GM19455 (cell line): ENCODE measurements around the gene PHRF1.

Experiments used
- ATAC-seq: cut with Tn5 transposase; IDR thresholded peaks from one replicate; pipeline ENCODE4 v1.9.1; 2021; ENCODE audit not compliant: unreplicated experiment

The PHRF1 gene

GRCh38 chr11:593347-593746 lies 17.1 kb downstream of the PHRF1 start:
- ATAC-seq: no peak

- ATAC-seq: no peak
Measured at GRCh38 chr11:595400-595799, 19.1 kb downstream of the PHRF1 start.

DNA sequence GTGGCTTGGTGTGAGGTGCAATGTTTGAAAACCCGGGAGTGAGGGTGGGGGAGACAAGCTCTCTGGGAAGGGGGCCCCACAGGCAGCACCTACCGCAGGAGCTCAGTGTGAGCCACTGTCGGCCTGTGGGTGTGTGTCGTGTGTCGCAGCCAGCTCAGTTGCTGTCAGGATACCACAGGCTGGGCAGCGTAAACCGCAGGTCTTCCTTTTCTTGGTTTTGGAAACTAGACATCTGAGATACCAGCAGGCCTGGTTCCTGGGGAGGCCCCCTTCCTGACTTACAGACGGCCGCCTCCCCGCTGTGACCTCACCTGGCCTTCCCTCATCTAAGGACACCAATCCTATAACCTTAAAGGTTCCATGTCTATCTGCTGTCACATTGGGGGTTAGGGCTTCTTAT lies 20.1 kb downstream of the PHRF1 start:
- no peak for ATAC-seq

GRCh38 chr11:597166-597725 lies 21.0 kb downstream of the PHRF1 start:
- ATAC-seq: no peak

GRCh38 chr11:598005-598680 lies 21.9 kb downstream of the PHRF1 start:
- no peak for ATAC-seq

GRCh38 chr11:601573-602245 lies 25.4 kb downstream of the PHRF1 start:
- ATAC-seq: no peak

GRCh38 chr11:603154-603553 lies 26.9 kb downstream of the PHRF1 start:
- ATAC-seq: no peak

DNA sequence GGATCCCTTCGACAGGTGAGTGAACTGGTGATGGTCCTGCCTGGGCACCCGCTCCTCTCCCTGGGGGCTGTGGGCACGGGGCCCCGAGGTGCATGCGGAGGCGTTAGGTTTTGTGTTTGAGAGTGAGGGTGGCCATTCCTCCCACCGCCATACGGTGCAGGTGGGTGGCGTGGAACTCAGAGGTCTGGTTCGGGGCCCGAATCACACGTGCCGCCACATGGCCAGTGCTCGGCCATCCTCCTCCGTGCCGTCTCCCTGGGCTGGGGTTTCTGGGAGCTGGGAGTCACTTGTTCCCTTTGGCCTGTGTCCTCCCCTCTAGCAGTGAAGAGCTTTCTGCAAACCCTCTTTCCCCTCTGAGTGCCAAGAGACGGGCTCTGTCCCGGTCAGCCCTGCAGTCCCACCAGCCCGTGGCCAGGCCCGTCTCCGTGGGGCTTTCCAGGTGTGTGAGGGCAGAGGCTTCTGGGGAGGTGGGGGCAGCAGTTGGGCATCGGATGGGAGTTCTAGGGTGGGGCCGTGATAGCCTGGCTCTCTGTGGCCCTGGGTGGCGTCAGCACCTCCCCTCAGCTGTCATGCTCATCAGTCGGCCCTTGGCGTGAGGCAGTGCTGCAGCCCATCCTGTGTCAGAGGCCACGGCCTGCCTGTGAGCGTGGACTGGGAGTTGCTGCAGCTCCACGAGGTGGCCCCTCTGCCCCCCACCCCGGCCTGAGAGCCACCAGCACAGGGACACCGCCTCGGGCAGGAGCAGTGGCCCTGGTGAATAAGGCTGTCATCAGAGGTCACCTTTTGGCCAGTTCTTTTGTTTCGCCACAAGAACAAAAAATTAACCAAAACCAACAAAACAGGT lies 29.2 kb downstream of the PHRF1 start:
- ATAC-seq: no peak

GRCh38 chr11:606245-606644 lies 30.0 kb downstream of the PHRF1 start:
- ATAC-seq: no peak

DNA sequence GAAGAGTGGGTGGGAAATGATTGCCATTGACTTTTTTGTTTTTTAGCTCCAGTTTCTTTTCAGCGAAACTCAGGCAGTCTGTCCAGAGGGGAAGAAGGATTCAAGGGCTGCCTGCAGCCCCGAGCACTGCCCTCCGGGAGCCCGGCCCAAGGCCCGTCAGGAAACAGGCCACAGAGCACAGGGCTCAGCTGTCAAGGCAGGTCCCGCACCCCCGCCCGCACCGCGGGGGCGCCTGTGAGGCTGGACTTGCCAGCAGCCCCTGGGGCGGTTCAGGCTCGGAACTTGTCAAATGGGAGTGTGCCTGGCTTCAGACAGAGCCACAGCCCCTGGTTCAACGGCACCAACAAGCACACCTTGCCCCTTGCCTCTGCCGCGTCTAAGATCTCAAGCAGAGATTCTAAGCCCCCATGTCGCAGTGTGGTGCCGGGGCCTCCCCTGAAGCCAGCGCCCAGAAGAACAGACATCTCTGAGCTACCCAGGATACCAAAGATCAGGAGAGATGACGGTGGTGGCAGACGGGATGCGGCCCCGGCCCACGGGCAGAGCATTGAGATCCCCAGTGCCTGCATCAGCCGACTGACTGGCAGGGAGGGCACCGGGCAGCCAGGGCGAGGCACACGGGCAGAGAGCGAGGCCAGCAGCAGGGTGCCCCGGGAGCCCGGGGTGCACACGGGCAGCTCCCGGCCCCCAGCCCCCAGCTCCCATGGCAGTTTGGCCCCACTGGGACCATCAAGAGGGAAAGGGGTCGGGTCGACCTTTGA lies 30.9 kb downstream of the PHRF1 start:
- ATAC-seq: no peak

- ATAC-seq: no peak
Measured at GRCh38 chr11:607971-608659, 31.8 kb downstream of the PHRF1 start.

- no peak for ATAC-seq
Measured at GRCh38 chr11:608791-609251, 32.6 kb downstream of the PHRF1 start.

- no peak for ATAC-seq
Measured at GRCh38 chr11:609341-609811, 33.1 kb downstream of the PHRF1 start.

DNA sequence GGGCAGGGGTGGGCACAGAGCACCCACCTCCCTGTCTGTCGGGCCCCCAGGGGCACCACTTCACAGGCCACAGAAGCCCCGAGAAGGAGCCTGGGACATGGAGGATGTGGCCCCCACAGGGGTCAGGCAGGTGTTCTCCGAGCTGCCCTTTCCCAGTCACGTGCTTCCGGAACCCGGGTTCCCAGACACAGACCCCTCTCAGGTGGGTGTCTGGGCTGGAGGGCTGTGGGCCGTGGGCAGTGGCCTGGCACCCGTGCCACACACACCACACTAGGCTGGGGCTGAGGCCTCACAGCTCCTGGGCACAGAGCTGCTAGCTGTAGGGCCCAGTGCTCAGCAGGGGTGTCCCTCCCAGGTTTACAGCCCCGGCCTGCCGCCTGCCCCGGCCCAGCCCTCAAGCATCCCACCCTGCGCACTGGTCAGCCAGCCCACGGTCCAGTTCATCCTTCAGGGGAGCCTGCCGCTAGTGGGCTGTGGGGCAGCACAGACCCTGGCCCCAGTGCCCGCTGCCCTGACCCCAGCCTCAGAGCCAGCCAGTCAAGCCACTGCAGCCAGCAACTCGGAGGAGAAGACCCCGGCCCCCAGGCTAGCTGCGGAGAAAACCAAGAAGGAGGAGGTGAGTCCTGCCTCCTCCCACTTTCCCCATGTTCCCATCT lies 34.0 kb downstream of the PHRF1 start:
- no peak for ATAC-seq

DNA sequence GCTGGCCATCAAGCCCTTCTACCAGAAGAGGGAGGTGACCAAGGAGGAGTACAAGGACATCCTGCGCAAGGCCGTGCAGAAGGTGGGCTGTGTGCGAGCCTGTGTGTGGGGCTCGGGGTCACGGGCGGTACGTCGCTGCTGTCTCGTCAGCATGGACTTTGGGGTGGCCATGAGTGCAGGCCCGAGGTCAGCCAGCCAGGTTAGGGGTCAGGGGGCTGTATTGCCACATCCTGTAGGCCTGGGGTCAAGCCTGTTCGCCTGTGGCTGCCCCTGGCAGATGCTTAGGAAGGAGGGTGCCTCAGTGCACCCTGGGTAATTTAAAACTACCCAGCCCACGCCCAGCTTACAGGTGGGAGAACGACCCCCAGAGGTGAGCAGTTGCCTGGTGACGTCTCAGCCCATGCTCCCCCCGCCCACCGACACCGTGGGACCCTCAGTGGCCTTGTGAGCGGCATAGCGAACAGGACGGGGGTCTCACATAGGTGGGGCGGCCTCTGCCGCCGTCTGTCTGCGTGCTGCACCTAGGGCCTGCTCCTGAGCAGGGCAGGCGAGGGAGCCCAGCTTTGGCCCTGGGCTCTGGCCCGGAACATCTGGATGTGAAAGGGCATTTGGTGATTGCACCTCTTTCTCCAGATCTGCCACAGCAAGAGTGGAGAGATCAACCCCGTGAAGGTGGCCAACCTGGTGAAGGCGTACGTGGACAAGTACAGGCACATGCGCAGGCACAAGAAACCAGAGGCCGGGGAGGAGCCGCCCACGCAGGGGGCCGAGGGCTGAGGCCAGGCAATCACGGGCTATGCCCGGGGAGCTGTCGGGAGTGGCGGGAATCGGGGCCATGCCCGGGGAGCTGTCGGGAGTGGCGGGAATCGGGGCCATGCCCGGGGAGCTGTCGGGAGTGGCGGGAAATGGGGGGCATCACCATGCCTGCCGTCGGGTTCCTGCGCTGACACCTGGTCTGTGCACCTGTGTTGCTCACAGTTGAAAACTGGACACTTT lies 35.0 kb downstream of the PHRF1 start:
- ATAC-seq: no peak

DNA sequence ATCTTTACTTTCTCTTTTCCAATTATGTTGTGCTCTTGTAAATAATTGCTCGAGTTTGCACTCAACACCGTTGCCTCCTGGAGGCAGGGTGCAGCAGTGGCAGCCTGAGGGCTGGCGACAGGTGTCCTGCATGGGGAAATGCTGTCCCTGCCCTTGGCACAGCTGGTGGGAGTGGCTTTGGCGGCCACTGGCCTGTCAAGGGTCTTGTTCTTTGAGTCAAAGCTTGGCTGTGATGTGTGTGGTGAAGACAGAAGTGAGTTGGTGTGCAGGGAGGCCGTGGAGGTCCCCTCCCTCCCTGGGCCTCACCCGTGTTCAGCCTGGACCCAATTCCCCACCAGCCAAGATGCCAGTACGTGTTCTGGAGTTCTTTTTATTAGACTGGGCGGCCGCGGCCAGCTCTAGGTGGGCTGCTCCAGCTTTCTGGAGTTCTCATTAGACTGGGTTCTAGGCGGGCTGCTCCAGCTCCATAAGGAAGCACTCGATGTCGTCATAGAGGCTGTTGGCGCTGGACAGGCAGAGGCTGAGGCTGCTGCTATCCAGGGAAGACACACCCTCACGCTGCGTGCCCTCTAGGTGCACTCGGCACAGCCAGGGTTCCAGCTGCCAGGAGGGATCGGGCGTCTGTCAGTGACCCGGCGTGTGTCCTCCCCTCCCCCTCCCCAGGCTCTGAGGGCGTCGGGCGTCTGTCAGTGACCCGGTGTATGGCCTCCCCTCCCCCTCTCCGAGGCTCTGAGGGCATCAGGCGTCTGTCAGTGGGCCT lies 36.1 kb downstream of the PHRF1 start:
- ATAC-seq: no peak

DNA sequence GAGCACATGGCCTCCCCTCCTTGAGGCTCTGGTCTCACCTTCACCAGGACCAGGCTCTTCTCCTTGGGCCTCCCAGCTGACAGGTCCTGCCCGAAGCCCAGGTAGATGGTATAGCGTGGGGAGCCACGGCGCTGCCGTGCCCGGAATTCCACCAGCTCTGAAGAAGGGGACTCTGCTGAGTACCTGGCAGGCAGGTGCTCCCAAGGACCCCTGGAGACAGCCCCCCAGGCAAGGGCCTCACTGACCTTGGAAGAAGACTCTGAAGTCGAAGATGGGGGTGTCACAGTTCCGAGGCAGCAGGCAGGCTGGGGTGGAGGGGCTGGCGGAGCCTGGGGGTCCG lies 36.7 kb downstream of the PHRF1 start:
- ATAC-seq: no peak
